ENCODE results near the gene HTR3E. TPM values are rescaled to one million over a fixed set of nuclear protein-coding genes. Genes with fewer than 3 reads are reported as not detected.

HTR3E gene
- total RNA-seq, 4 donors from 2014 or later = 0.80 to 1.8 (median 1.3) TPM; not detected in 1

- DNase-seq = no peak
- H3K9me3 ChIP-seq = no peaks in the 10 kb centered on the region
- intact Hi-C loops (cut with DNase I; ENCODE audit: low total_unique reads) = no loop called here
- H3K4me1 ChIP-seq = no peaks in the 10 kb centered on the region
- H3K27me3 ChIP-seq = no peaks in the 10 kb centered on the region
- no peak overlapping the region for H3K4me3 ChIP-seq
- no peak overlapping the region for H3K27ac ChIP-seq
- H3K36me3 ChIP-seq = no peaks in the 10 kb centered on the region
- in situ Hi-C loops (cut with MboI; ENCODE audit: low pct_ligation_motif_present in 1 of 4, low pct_unique_long_range_greater_than_20kb in 1 of 4, low sequenced_read_pairs in 3 of 4) = no loop called here
- WGBS, 2 donors (ENCODE audit: low coverage in 1 of 2) = 82 to 85% methylated on average over 3 to 4 of the region's 4 CpGs
- TF ChIP-seq POLR2AphosphoS5 (IDR thresholded peaks at IDR 0.05) = no peak
- TF ChIP-seq EP300 (IDR thresholded peaks at IDR 0.05; ENCODE audit: low read depth) = no peak
- no peak for TF ChIP-seq POLR2A (IDR thresholded peaks at IDR 0.05)
Observed at GRCh38 chr3:184073621-184074020, 23.2 kb upstream of the HTR3E start.

GRCh38 chr3:184075901-184076300 lies 21.0 kb upstream of the HTR3E start:
- in situ Hi-C loops (cut with MboI; ENCODE audit: low pct_ligation_motif_present in 1 of 4, low pct_unique_long_range_greater_than_20kb in 1 of 4, low sequenced_read_pairs in 3 of 4) = no loop called here
- no peaks in the 10 kb centered on the region for H3K27me3 ChIP-seq
- no peaks in the 10 kb centered on the region for H3K36me3 ChIP-seq
- no peak overlapping the region for H3K27ac ChIP-seq
- no peak overlapping the region for H3K4me3 ChIP-seq
- no peak for TF ChIP-seq EP300 (IDR thresholded peaks at IDR 0.05; ENCODE audit: low read depth)
- no peak for TF ChIP-seq POLR2A (IDR thresholded peaks at IDR 0.05)
- no peak for TF ChIP-seq CTCF (IDR thresholded peaks at IDR 0.05)
- no peak for TF ChIP-seq POLR2AphosphoS5 (IDR thresholded peaks at IDR 0.05)
- H3K9me3 ChIP-seq = no peaks in the 10 kb centered on the region
- DNase-seq = no peak
- no peaks in the 10 kb centered on the region for H3K4me1 ChIP-seq
- 90% methylated on average over 6 of the region's 6 CpGs; no CpG with 5 or more reads in 1 of the 2 donors for WGBS, 2 donors (ENCODE audit: low coverage in 1 of 2)
- intact Hi-C loops (cut with DNase I; ENCODE audit: low total_unique reads) = no loop called here

- WGBS, 2 donors (ENCODE audit: low coverage in 1 of 2) = 67 to 100% methylated on average over 1 to 5 of the region's 5 CpGs
- intact Hi-C loops (cut with DNase I; ENCODE audit: low total_unique reads) (no loop called here), in situ Hi-C loops (cut with MboI; ENCODE audit: low pct_ligation_motif_present in 1 of 4, low pct_unique_long_range_greater_than_20kb in 1 of 4, low sequenced_read_pairs in 3 of 4) (no loop called here)
- no peaks in the 10 kb centered on the region for H3K36me3 ChIP-seq
- H3K4me1 ChIP-seq = no peaks in the 10 kb centered on the region
- H3K9me3 ChIP-seq = no peaks in the 10 kb centered on the region
- no peak for DNase-seq
- H3K4me3 ChIP-seq = no peak overlapping the region
- H3K27ac ChIP-seq = no peak overlapping the region
- no peak for TF ChIP-seq POLR2AphosphoS5 (IDR thresholded peaks at IDR 0.05)
- TF ChIP-seq CTCF (IDR thresholded peaks at IDR 0.05) = no peak
- no peak for TF ChIP-seq POLR2A (IDR thresholded peaks at IDR 0.05)
- TF ChIP-seq EP300 (IDR thresholded peaks at IDR 0.05; ENCODE audit: low read depth) = no peak
- H3K27me3 ChIP-seq = no peaks in the 10 kb centered on the region
Observed at GRCh38 chr3:184077881-184078280, 19.0 kb upstream of the HTR3E start.

GRCh38 chr3:184078851-184079250 lies 18.0 kb upstream of the HTR3E start:
- H3K4me3 ChIP-seq = no peak overlapping the region
- no peak for TF ChIP-seq CTCF (IDR thresholded peaks at IDR 0.05)
- TF ChIP-seq POLR2AphosphoS5 (IDR thresholded peaks at IDR 0.05) = no peak
- TF ChIP-seq EP300 (IDR thresholded peaks at IDR 0.05; ENCODE audit: low read depth) = no peak
- TF ChIP-seq POLR2A (IDR thresholded peaks at IDR 0.05) = no peak
- no peaks in the 10 kb centered on the region for H3K27me3 ChIP-seq
- in situ Hi-C loops (cut with MboI; ENCODE audit: low pct_ligation_motif_present in 1 of 4, low pct_unique_long_range_greater_than_20kb in 1 of 4, low sequenced_read_pairs in 3 of 4) = no loop called here
- H3K4me1 ChIP-seq = no peaks in the 10 kb centered on the region
- WGBS, 2 donors (ENCODE audit: low coverage in 1 of 2) = 89 to 93% methylated on average over 3 of the region's 3 CpGs
- no peaks in the 10 kb centered on the region for H3K36me3 ChIP-seq
- intact Hi-C loops (cut with DNase I; ENCODE audit: low total_unique reads) = no loop called here
- no peak overlapping the region for H3K27ac ChIP-seq
- H3K9me3 ChIP-seq = no peaks in the 10 kb centered on the region
- no peak for DNase-seq
